SK-N-SH treated with all-trans-retinoic acid at 6 μM for 48 hours (cell line): Measurements from ENCODE around the gene SURF4.

Experiments
- ATAC-seq: fragments of 200-7000 bp; cut with Tn5 transposase; 3 replicates; pipeline ENCODE4 v1.9.1; 2020; ENCODE audit warnings: mild to moderate bottlenecking, moderate library complexity
- BACH2 ChIP-seq: fragments of 250-450 bp; sonication (Bioruptor Pico); IDR thresholded peaks from 2 replicates; pipeline ENCODE4 v1.9.0; 2021; ENCODE audit warnings: mild to moderate bottlenecking, borderline replicate concordance
- CSDC2 ChIP-seq: fragments of 250-450 bp; sonication (Bioruptor Pico); IDR thresholded peaks from 2 replicates; pipeline ENCODE4 v1.5.0; 2020; ENCODE audit warnings: mild to moderate bottlenecking, moderate library complexity
- GLIS3 ChIP-seq: fragments of 250-450 bp; sonication (Bioruptor Pico); IDR thresholded peaks from 2 replicates; pipeline ENCODE4 v1.5.0; 2020; ENCODE audit warnings: mild to moderate bottlenecking, moderate library complexity
- ISL1 ChIP-seq: fragments of 250-450 bp; sonication (Bioruptor Pico); IDR thresholded peaks from 2 replicates; pipeline ENCODE4 v2.1.2; 2022; ENCODE audit warnings: mild to moderate bottlenecking, moderate library complexity
- PPARA ChIP-seq: fragments of 250-450 bp; sonication (Bioruptor Pico); IDR thresholded peaks from 2 replicates; pipeline ENCODE4 v1.5.0; 2020; ENCODE audit warnings: mild to moderate bottlenecking, borderline replicate concordance
- RARB ChIP-seq: fragments of 250-450 bp; sonication (Bioruptor Pico); IDR thresholded peaks from 2 replicates; pipeline ENCODE4 v1.8.0; 2021; ENCODE audit warnings: mild to moderate bottlenecking, moderate library complexity
- SNAI2 ChIP-seq: fragments of 250-450 bp; sonication (Bioruptor Pico); IDR thresholded peaks from 2 replicates; pipeline ENCODE4 v1.5.0; 2020; ENCODE audit warnings: mild to moderate bottlenecking, moderate library complexity
- TCF4 ChIP-seq: fragments of 250-450 bp; sonication (Bioruptor Pico); IDR thresholded peaks from 2 replicates; pipeline ENCODE4 v1.8.0; 2021; ENCODE audit warnings: mild to moderate bottlenecking, moderate library complexity, borderline replicate concordance
- TOX ChIP-seq: fragments of 250-450 bp; sonication (Bioruptor Pico); IDR thresholded peaks from 2 replicates; pipeline ENCODE4 v1.8.0; 2021; ENCODE audit warnings: mild to moderate bottlenecking, moderate library complexity, borderline replicate concordance
- ZFP30 ChIP-seq: fragments of 450-650 bp; formaldehyde crosslinking; IDR thresholded peaks from 2 replicates; pipeline ENCODE4 v1.5.0; 2022; ENCODE audit warnings: mild to moderate bottlenecking, moderate library complexity
- ZNF565 ChIP-seq: fragments of 450-650 bp; formaldehyde crosslinking; conservative IDR thresholded peaks from 2 replicates; pipeline ENCODE4 v1.5.0; 2020; ENCODE audit warnings: low read depth, mild to moderate bottlenecking, moderate library complexity
- ZNF70 ChIP-seq: fragments of 450-650 bp; formaldehyde crosslinking; IDR thresholded peaks from 2 replicates; pipeline ENCODE4 v1.5.0; 2020; ENCODE audit warnings: mild to moderate bottlenecking, moderate library complexity
- TF ChIP-seq, protein P1 (sequence below): fragments of 250-450 bp; sonication (Bioruptor Pico); IDR thresholded peaks from 2 replicates; pipeline ENCODE4 v1.5.1; 2021; ENCODE audit warnings: mild to moderate bottlenecking, moderate library complexity
- TF ChIP-seq, protein P2 (sequence below): fragments of 250-450 bp; sonication (Bioruptor Pico); IDR thresholded peaks from 2 replicates; pipeline ENCODE4 v1.8.0; 2020; ENCODE audit warnings: mild to moderate bottlenecking, moderate library complexity, borderline replicate concordance
- TF ChIP-seq, protein P3 (sequence below): fragments of 250-450 bp; sonication (Bioruptor Pico); IDR thresholded peaks from 2 replicates; pipeline ENCODE4 v1.8.0; 2021; ENCODE audit warnings: low read depth, mild to moderate bottlenecking, moderate library complexity, borderline replicate concordance
- TF ChIP-seq, protein P4 (sequence below): fragments of 250-450 bp; sonication (Bioruptor Pico); IDR thresholded peaks from 2 replicates; pipeline ENCODE4 v1.5.1; 2020; ENCODE audit warnings: low read depth, mild to moderate bottlenecking, moderate library complexity
- TF ChIP-seq, protein P5 (sequence below): fragments of 250-450 bp; sonication (Bioruptor Pico); IDR thresholded peaks from 2 replicates; pipeline ENCODE4 v1.5.0; 2020; ENCODE audit warnings: mild to moderate bottlenecking, moderate library complexity

The SURF4 gene

DNA sequence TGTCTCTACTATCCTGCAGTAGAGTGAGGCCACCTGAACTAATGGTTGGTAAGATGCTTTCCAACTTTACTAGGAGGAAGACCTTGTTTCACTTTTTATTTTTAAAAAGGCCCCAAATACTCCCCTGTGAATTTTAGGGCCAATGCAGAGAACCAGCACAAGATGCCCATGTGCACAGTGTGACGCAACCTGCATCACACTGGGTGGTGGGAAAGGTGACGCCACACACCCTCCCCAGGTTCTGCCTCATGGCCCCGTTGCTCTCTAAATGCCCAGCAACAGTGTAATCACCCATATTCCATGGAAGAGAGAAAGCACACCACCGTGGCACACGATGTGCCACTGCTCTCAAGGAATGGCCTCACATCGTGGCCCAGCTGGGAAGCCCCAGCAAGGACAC lies 6.4 kb downstream of the SURF4 start:
- TF ChIP-seq, protein P1, sequence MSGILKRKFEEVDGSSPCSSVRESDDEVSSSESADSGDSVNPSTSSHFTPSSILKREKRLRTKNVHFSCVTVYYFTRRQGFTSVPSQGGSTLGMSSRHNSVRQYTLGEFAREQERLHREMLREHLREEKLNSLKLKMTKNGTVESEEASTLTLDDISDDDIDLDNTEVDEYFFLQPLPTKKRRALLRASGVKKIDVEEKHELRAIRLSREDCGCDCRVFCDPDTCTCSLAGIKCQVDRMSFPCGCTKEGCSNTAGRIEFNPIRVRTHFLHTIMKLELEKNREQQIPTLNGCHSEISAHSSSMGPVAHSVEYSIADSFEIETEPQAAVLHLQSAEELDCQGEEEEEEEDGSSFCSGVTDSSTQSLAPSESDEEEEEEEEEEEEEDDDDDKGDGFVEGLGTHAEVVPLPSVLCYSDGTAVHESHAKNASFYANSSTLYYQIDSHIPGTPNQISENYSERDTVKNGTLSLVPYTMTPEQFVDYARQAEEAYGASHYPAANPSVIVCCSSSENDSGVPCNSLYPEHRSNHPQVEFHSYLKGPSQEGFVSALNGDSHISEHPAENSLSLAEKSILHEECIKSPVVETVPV (CRISPR knock-in tag): no peak
- TF ChIP-seq CSDC2 (CRISPR knock-in tag) (no peak), ISL1 (CRISPR knock-in tag) (no peak), ZFP30 (CRISPR knock-in tag) (no peak), TCF4 (CRISPR knock-in tag) (no peak), PPARA (no peak), ZNF70 (CRISPR knock-in tag) (no peak), ZNF565 (CRISPR knock-in tag) (no peak)
- TF ChIP-seq, protein P2, sequence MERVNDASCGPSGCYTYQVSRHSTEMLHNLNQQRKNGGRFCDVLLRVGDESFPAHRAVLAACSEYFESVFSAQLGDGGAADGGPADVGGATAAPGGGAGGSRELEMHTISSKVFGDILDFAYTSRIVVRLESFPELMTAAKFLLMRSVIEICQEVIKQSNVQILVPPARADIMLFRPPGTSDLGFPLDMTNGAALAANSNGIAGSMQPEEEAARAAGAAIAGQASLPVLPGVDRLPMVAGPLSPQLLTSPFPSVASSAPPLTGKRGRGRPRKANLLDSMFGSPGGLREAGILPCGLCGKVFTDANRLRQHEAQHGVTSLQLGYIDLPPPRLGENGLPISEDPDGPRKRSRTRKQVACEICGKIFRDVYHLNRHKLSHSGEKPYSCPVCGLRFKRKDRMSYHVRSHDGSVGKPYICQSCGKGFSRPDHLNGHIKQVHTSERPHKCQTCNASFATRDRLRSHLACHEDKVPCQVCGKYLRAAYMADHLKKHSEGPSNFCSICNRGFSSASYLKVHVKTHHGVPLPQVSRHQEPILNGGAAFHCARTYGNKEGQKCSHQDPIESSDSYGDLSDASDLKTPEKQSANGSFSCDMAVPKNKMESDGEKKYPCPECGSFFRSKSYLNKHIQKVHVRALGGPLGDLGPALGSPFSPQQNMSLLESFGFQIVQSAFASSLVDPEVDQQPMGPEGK (CRISPR knock-in tag): no peak
- no peak for ATAC-seq

DNA sequence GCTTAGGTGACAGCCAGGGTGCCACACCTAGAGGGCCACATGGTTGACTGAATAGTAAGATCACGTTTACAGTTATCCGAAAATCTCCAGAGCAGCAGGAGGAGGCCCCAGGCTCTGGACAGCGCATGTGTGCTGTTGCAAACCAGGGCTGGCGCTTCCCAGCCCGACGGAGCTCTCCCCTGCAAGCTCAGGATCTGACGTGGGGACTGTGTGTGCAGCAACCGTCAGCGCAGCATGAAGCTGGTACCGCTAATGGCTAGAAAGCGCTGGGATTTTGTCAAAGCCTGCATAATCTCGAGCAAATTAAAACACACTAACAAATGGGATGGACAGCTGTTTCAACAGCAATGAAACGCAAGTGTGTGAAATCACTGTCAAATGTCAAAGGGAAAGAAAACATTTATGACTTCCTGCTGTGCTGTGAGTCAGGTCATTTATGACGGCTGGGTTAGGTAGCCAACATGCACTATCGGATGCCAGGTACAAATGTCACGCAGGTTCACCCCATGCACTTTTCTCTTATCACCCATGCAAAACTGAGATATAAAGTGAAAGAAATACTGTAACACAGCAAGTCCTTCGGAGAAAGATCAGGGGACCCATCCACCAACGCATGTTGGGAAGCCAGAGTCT lies 7.5 kb downstream of the SURF4 start:
- TF ChIP-seq, protein P3, sequence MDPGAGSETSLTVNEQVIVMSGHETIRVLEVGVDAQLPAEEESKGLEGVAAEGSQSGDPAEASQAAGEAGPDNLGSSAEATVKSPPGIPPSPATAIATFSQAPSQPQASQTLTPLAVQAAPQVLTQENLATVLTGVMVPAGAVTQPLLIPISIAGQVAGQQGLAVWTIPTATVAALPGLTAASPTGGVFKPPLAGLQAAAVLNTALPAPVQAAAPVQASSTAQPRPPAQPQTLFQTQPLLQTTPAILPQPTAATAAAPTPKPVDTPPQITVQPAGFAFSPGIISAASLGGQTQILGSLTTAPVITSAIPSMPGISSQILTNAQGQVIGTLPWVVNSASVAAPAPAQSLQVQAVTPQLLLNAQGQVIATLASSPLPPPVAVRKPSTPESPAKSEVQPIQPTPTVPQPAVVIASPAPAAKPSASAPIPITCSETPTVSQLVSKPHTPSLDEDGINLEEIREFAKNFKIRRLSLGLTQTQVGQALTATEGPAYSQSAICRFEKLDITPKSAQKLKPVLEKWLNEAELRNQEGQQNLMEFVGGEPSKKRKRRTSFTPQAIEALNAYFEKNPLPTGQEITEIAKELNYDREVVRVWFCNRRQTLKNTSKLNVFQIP: no peak
- no peak for TF ChIP-seq PPARA
- no peak for TF ChIP-seq CSDC2 (CRISPR knock-in tag)
- TF ChIP-seq, protein P4, sequence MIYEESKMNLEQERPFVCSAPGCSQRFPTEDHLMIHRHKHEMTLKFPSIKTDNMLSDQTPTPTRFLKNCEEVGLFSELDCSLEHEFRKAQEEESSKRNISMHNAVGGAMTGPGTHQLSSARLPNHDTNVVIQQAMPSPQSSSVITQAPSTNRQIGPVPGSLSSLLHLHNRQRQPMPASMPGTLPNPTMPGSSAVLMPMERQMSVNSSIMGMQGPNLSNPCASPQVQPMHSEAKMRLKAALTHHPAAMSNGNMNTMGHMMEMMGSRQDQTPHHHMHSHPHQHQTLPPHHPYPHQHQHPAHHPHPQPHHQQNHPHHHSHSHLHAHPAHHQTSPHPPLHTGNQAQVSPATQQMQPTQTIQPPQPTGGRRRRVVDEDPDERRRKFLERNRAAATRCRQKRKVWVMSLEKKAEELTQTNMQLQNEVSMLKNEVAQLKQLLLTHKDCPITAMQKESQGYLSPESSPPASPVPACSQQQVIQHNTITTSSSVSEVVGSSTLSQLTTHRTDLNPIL (CRISPR knock-in tag): no peak
- TF ChIP-seq RARB (CRISPR knock-in tag): no peak
- TF ChIP-seq ISL1 (CRISPR knock-in tag): no peak
- TF ChIP-seq ZFP30 (CRISPR knock-in tag): no peak
- TF ChIP-seq GLIS3 (CRISPR knock-in tag): no peak
- no peak for TF ChIP-seq ZNF70 (CRISPR knock-in tag)
- TF ChIP-seq SNAI2 (CRISPR knock-in tag): no peak
- TF ChIP-seq, protein P5, sequence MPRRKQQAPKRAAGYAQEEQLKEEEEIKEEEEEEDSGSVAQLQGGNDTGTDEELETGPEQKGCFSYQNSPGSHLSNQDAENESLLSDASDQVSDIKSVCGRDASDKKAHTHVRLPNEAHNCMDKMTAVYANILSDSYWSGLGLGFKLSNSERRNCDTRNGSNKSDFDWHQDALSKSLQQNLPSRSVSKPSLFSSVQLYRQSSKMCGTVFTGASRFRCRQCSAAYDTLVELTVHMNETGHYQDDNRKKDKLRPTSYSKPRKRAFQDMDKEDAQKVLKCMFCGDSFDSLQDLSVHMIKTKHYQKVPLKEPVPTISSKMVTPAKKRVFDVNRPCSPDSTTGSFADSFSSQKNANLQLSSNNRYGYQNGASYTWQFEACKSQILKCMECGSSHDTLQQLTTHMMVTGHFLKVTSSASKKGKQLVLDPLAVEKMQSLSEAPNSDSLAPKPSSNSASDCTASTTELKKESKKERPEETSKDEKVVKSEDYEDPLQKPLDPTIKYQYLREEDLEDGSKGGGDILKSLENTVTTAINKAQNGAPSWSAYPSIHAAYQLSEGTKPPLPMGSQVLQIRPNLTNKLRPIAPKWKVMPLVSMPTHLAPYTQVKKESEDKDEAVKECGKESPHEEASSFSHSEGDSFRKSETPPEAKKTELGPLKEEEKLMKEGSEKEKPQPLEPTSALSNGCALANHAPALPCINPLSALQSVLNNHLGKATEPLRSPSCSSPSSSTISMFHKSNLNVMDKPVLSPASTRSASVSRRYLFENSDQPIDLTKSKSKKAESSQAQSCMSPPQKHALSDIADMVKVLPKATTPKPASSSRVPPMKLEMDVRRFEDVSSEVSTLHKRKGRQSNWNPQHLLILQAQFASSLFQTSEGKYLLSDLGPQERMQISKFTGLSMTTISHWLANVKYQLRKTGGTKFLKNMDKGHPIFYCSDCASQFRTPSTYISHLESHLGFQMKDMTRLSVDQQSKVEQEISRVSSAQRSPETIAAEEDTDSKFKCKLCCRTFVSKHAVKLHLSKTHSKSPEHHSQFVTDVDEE (CRISPR knock-in tag): no peak
- no peak; the same call in 2 of the 3 replicates for ATAC-seq

DNA sequence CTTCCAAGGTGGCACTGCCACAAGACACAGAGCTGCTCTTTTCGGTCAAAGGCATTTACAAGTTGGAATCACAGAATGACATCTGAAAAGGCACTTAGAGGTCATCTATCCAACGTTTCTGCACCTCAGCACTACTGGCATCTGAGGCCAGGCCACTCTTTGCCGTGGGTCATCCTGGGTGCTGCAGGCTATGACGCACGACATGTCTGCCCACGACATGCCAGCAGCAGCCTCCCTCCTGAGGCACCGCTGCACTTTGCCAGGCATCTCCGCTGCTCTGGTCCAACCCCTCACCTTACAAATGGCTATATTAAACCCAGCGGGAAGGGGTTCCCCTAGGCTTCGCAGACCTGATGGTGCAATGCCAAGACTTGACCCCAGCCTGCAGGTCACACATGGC lies 8.1 kb downstream of the SURF4 start:
- ATAC-seq: no peak
- TF ChIP-seq ISL1 (CRISPR knock-in tag): no peak
- TF ChIP-seq, protein P5 (CRISPR knock-in tag): no peak
- TF ChIP-seq ZNF70 (CRISPR knock-in tag): no peak
- no peak for TF ChIP-seq BACH2 (CRISPR knock-in tag)
- TF ChIP-seq CSDC2 (CRISPR knock-in tag): no peak
- no peak for TF ChIP-seq TOX (CRISPR knock-in tag)
- no peak for TF ChIP-seq TCF4 (CRISPR knock-in tag)
- TF ChIP-seq GLIS3 (CRISPR knock-in tag): no peak
- TF ChIP-seq PPARA: no peak
- TF ChIP-seq, protein P2 (CRISPR knock-in tag): no peak
- TF ChIP-seq, all 23 proteins: peak for 0
